WERI-Rb-1 (cell line): ENCODE results near the gene TMEM147.

Experiments
- DNase-seq: peaks from one replicate; pipeline ENCODE4 v3.0.0-alpha.2; 2020
- H3K27ac ChIP-seq: fragments of 250-450 bp; sonication (Bioruptor Pico); 2 replicates; pipeline ENCODE4 v1.5.1; 2020; ENCODE audit warnings: mild to moderate bottlenecking, moderate library complexity
- H3K27me3 ChIP-seq: fragments of 250-450 bp; sonication (Bioruptor Pico); 2 replicates; pipeline ENCODE4 v1.5.1; 2021; ENCODE audit warnings: mild to moderate bottlenecking, low read depth, moderate library complexity; ENCODE audit not compliant: insufficient read depth, severe bottlenecking
- H3K36me3 ChIP-seq: fragments of 250-450 bp; sonication (Bioruptor Pico); 2 replicates; pipeline ENCODE4 v1.5.1; 2020; ENCODE audit warnings: mild to moderate bottlenecking, moderate library complexity
- H3K4me3 ChIP-seq: 2 replicates; pipeline ENCODE4 v1.5.1; 2011; ENCODE audit warnings: low read depth, mild to moderate bottlenecking, control low read depth, low read length
- H3K9me3 ChIP-seq: fragments of 250-450 bp; sonication (Bioruptor Pico); 2 replicates; pipeline ENCODE4 v1.5.1; 2021; ENCODE audit warnings: mild to moderate bottlenecking, moderate library complexity; ENCODE audit not compliant: severe bottlenecking
- TF ChIP-seq, protein P1 (sequence below): IDR thresholded peaks from 2 replicates; pipeline ENCODE4 v1.5.1; 2011; ENCODE audit warnings: low read depth, mild to moderate bottlenecking, control low read depth, inconsistent platforms, low read length

The TMEM147 gene

GRCh38 chr19:35501684-35502083 lies 43.7 kb upstream of the TMEM147 start:
- Histone ChIP-seq H3K9me3 (no peaks in the 10 kb centered on the region), H3K27me3 (no peaks in the 10 kb centered on the region), H3K27ac (no peak overlapping the region), H3K4me3 (no peak overlapping the region), H3K36me3 (no peaks in the 10 kb centered on the region)
- TF ChIP-seq, protein P1, sequence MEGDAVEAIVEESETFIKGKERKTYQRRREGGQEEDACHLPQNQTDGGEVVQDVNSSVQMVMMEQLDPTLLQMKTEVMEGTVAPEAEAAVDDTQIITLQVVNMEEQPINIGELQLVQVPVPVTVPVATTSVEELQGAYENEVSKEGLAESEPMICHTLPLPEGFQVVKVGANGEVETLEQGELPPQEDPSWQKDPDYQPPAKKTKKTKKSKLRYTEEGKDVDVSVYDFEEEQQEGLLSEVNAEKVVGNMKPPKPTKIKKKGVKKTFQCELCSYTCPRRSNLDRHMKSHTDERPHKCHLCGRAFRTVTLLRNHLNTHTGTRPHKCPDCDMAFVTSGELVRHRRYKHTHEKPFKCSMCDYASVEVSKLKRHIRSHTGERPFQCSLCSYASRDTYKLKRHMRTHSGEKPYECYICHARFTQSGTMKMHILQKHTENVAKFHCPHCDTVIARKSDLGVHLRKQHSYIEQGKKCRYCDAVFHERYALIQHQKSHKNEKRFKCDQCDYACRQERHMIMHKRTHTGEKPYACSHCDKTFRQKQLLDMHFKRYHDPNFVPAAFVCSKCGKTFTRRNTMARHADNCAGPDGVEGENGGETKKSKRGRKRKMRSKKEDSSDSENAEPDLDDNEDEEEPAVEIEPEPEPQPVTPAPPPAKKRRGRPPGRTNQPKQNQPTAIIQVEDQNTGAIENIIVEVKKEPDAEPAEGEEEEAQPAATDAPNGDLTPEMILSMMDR = no peak
- no peak for DNase-seq

GRCh38 chr19:35502751-35503150 lies 42.7 kb upstream of the TMEM147 start:
- Histone ChIP-seq H3K4me3 (no peak overlapping the region), H3K27me3 (no peaks in the 10 kb centered on the region), H3K36me3 (no peaks in the 10 kb centered on the region), H3K27ac (no peak overlapping the region), H3K9me3 (no peaks in the 10 kb centered on the region)
- TF ChIP-seq, protein P1 = no peak
- DNase-seq = no peak

GRCh38 chr19:35506011-35506410 lies 39.4 kb upstream of the TMEM147 start:
- H3K36me3 ChIP-seq = no peaks in the 10 kb centered on the region
- H3K27me3 ChIP-seq = peaks cover 10% of the 10 kb centered on the region

DNA sequence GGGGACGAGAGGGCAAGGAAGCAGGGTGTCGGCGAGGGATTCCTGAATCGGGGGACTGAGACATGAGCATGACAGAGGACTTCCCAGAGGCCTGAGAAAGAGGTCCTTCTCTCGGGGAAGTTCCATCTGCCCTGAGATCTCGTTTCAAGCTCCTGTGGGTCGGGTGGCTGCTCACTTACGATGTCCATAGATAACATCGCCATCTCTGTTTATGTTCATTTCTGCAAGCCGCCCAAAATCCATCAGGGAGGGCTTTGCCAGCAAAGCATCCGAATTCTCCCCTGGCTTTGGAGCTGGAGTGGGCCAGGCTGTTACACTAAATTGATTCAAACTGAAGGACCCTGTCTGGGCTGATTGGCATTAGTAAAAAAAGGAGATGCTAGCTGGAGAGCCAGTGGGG lies 37.9 kb upstream of the TMEM147 start:
- TF ChIP-seq, protein P1 = no peak
- Histone ChIP-seq H3K4me3 (no peak overlapping the region), H3K36me3 (no peaks in the 10 kb centered on the region), H3K27me3 (peaks cover 10% of the 10 kb centered on the region), H3K9me3 (no peaks in the 10 kb centered on the region), H3K27ac (no peak overlapping the region)
- DNase-seq = no peak

More at GRCh38 chr19:35506011-35506410, 39.4 kb upstream of the TMEM147 start:
- no peaks in the 10 kb centered on the region for H3K9me3 ChIP-seq
- no peak overlapping the region for H3K27ac ChIP-seq
- DNase-seq = no peak
- TF ChIP-seq, protein P1 = no peak
- H3K4me3 ChIP-seq = no peak overlapping the region

GRCh38 chr19:35508129-35508528 lies 37.3 kb upstream of the TMEM147 start:
- TF ChIP-seq, protein P1 = no peak

DNA sequence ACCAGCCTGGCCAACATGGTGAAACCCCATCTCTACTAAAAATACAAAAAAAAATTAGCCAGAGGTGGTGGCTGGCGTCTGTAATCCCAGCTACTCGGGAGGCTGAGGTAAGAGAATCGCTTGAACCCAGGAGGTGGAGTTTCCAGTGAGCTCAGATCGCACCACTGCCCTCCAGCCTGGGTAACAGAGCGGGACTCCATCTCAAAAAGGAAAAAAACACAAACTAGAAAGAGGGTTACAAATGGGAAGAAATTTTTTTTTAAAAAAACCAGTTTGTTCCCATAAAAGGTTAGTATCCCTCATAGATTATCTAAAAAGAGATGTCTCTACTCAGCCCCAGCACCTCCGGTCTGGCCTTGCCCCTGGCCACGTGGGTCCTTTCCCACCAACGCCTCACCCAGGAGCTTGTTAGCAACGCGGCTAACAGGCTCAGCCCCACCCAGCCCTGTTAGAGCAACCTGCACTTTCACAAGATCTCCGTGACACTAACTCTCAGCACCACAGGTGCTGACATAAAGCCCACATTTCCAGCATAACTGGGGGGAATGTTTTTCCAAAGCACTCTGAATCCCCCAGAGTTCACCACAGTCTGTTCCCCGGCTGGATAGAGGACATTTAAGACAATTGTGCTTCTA lies 36.3 kb upstream of the TMEM147 start:
- Histone ChIP-seq H3K27me3 (peaks cover 10% of the 10 kb centered on the region), H3K36me3 (no peaks in the 10 kb centered on the region), H3K9me3 (no peaks in the 10 kb centered on the region), H3K4me3 (no peak overlapping the region), H3K27ac (no peak overlapping the region)
- TF ChIP-seq, protein P1 = 0 out of 2 replicates have a peak, but pooled peaks have one; percentile 1
- peak; percentile 35 for DNase-seq

More at GRCh38 chr19:35508129-35508528, 37.3 kb upstream of the TMEM147 start:
- H3K27me3 ChIP-seq = peaks cover 10% of the 10 kb centered on the region
- H3K4me3 ChIP-seq = no peak overlapping the region
- no peak overlapping the region for H3K27ac ChIP-seq
- DNase-seq = no peak
- no peaks in the 10 kb centered on the region for H3K36me3 ChIP-seq
- H3K9me3 ChIP-seq = no peaks in the 10 kb centered on the region
